HG03378 (cell line): Measurements from ENCODE around the gene SPACA5B.
"Not testable (repeated sequence)": the region's sequence is repeated elsewhere in the genome, so short reads cannot be mapped to it uniquely, and the experiment has no call there.

Source experiments
- ATAC-seq: cut with Tn5 transposase; IDR thresholded peaks from one replicate; pipeline ENCODE4 v1.9.1; 2021; ENCODE audit warnings: mild to moderate bottlenecking, moderate library complexity; ENCODE audit not compliant: unreplicated experiment

The SPACA5B gene

DNA sequence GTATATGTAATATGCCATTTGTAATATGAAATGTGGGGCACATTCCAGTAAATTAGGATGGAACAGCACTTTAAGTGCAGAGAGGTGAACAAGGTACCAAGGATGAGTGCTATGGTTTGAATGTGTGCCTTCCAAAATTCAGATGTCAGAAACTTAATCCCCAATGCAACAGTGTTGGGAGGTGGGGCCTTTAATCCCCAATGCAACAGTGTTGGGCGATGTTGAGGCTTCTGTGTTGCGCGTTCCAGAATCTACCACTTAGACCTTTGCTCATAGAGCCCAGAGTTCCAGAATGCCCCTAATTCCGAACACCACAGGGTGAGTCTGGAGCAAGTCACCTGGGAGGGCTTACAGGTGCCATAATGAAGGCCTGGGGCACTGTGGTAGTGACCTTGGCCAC, at the start of gene SPACA5B:
TSS of gene SPACA5B (plus strand) at position 301 of the 400 bp plus-strand sequence. CDS start at position 363, 62 bp downstream.
- not testable (repeated sequence) for ATAC-seq

- no peak for ATAC-seq
These were observed 47.2 kb upstream of the SPACA5B start for GRCh38 chrX:48083212-48083611.

GRCh38 chrX:48083706-48084105, 46.7 kb upstream of the SPACA5B start:
- ATAC-seq = no peak

DNA sequence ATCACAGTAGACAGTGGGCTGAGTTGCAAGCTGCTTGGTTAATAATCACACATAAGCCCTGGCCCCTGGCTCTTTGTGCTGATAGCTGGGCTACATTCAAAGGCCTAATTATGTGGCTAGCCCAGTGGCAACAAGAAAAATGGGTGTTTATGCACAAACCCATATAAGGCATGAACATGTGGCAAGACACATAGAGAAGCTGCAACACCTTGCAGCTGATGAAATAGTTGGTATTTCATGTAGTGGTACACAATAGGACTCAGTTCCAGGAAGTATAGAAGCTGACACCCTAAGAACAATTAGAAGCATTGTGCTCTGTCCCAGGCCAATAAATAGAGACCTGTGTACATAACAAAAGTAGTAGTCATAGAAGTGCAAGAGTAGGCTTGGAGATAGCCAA, 44.3 kb upstream of the SPACA5B start:
- no peak for ATAC-seq

- no peak for ATAC-seq
These were observed 40.3 kb upstream of the SPACA5B start for GRCh38 chrX:48090123-48090522.

GRCh38 chrX:48092558-48092957, 37.9 kb upstream of the SPACA5B start:
- ATAC-seq = not testable (repeated sequence)

- ATAC-seq = no peak
These were observed 29.0 kb upstream of the SPACA5B start for GRCh38 chrX:48101443-48101842.

DNA sequence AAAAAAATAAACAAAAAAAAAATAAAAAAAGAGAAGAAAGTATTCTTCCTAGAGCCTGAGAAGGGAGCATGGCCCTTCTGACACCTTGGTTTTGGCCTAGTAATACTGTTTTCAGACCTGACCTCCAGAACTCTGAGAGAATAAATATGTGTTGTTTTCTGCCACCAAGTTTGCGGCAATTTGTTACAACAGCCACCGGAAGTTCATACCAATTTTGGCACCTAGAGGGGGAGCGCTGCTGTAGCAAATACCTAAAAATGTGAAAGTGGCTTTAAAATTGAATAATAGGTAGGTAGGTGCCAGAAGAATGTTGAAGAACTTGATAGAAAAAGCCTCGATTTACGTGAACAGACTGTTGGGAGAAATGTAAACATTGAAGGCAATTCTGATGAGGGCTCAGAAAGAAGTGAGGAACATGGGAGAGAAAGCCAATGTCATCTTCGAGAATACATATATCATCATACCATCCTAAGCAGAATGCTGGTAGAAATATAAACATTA, 27.5 kb upstream of the SPACA5B start:
- no peak for ATAC-seq

DNA sequence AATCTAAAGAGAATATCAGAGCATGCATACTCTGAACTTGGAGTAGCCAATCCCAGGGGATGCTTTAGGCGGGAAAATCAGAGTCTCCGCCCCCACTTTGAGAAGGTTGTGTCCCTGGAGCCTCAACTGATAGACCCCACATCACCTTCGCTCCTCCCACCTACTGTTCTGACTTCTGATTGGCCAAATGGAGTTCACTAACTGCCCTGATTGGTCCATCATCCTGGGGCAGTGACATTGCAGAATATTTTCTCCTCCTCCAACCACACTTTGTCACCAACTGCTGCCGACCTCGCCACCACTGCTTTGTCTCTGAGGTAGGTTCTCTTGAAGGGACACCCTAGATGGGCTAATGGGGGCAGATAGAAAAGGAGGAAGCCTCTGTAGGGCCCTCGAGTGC, 22.7 kb upstream of the SPACA5B start:
- ATAC-seq = no peak

- ATAC-seq = not testable (repeated sequence)
These were observed 5.1 kb upstream of the SPACA5B start for GRCh38 chrX:48125286-48125685.

DNA sequence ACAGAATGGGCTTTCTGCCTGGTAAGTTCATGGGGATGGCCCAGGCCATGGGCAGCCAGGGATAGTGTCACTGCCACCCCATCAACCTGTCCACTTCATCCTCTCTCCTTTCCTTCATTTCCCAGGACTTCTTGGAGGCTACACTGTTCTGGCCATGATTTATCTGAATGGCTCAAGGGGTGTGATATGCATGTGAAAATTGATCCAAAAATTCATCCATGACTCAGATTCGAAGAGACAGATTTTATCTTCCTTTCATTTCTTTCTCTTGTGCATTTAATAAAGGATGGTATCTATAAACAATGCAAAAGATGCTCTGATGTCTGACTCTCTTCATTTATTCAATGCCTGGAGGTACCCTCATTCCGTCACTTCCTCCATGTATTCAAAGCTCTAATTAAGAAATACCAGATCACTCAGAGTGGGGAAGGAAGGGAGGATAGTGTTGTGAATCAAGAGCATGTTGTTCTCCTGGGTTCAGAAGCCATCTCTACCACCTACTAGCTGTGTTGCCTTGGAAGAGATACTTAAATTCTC, 1.9 kb downstream of the SPACA5B start:
- not testable (repeated sequence) for ATAC-seq

DNA sequence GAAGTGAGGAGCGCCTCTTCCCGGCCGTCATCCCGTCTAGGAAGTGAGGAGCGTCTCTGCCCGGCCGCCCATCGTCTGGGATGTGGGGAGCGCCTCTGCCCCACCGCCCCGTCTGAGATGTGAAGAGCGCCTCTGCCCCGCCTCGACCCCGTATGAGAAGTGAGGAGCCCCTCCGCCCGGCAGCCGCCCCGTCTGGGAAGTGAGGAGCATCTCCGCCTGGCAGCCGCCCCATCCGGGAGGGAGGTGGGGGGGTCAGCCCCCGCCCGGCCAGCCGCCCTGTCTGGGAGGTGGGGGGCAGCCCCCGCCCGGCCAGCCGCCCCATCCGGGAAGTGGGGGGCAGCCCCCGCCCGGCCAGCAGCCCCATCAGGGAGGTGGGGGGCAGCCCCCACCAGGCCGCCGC, 8.7 kb downstream of the SPACA5B start:
- not testable (repeated sequence) for ATAC-seq

- ATAC-seq = not testable (repeated sequence)
These were observed 11.5 kb downstream of the SPACA5B start for GRCh38 chrX:48141810-48142508.

DNA sequence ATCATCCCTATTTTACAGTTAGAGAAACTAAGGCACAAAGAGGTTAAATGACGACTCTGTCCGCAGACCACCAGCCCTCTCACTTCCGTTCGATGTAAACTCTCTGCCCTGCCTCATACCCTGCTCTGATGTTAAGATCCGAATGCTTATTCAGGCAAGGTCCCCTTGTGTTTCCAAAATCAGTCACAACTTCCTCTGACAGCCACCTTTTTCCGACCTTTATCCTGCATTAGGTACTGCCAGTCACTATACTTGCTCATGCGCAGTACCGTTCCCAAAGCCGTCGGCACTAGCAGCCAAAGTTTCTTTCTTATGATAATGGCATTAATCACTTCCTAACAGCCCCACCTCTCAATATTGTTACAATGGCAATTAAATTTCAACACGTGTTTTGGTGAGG, 12.3 kb downstream of the SPACA5B start:
- not testable (repeated sequence) for ATAC-seq

- ATAC-seq = no peak
These were observed 23.3 kb downstream of the SPACA5B start for GRCh38 chrX:48153769-48154168.

- ATAC-seq = no peak
These were observed 24.4 kb downstream of the SPACA5B start for GRCh38 chrX:48154796-48155195.

GRCh38 chrX:48156014-48156413, 25.6 kb downstream of the SPACA5B start:
- no peak for ATAC-seq

- no peak for ATAC-seq
These were observed 34.8 kb downstream of the SPACA5B start for GRCh38 chrX:48165241-48165640.

DNA sequence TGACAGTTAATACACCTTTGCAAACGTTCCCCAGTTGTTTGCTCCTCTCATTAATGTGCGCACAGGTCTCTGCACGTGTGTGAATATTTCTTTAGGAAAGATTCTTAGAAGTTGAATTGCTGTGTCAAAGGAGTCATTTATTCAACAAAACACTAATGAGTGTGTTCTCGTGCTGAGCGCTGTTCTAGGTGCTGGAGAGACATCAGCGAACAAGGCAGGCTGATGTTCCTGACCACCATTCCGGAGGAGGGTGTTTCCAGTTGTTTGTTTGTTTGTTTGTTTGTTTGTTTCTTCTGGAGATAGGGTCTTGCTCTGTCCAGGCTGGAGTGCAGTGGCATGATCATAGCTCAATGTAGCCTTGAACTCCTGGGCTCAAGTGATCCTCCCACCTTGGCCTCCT, 35.9 kb downstream of the SPACA5B start:
- ATAC-seq = not testable (repeated sequence)

DNA sequence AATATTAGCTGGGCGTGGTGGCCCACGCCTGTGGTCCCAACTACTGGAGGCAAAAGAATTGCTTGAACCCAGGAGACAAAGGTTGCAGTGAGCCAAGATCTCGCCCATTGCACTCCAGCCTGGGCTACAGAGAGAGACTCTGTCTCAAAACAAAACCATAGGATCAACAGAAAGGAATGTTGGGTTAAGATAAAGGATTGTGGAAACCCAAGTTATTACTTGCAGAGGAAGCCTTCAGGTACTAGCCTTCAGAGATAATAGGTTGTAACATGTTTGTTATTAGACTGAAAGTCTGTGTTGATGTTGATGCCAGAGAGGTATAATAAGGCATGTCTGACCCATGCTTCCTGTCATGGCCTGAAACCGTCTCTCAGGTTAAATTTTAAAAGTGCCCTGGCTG, 49.3 kb downstream of the SPACA5B start:
- no peak for ATAC-seq

- no peak for ATAC-seq
These were observed 50.4 kb downstream of the SPACA5B start for GRCh38 chrX:48180811-48181210.

DNA sequence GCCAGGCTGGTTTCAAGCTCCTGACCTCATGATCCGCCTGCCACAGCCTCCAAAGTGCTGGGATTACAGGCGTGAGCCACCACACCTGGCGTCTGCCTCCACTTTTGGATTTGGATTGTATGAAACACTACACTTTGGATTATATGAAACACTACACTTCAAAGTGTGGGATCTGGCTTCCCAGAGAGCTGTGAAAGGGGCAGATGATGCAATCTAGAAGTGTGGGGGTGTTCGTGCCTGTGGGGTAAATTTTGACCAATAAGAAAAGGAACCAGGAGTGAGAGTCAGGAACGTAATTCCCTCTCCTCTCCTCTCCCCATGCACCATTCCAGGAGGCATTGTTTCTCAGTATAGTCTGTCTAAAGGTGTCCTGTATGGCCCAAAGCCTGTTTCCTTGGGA, 51.5 kb downstream of the SPACA5B start:
- ATAC-seq = not testable (repeated sequence)
